ENCODE data around the gene UBXN10. TPM values are rescaled to one million over a fixed set of nuclear protein-coding genes. Genes with fewer than 3 reads are reported as not detected.

The UBXN10 gene
- total RNA-seq, 4 donors from 2014 or later, result 12.2 to 27.9 (median 14.4) TPM

- Histone ChIP-seq H3K36me3 (no peaks in the 10 kb centered on the region), H3K4me3 (no peak overlapping the region), H3K4me1 (peaks cover 7 to 25% (median 22%) of the 10 kb centered on the region in 4 donors), H3K27ac (replicated peaks in 1 of 4) (no peak overlapping the region), H3K9me3 (no peaks in the 10 kb centered on the region), H3K27me3 (no peaks in the 10 kb centered on the region)
- TF ChIP-seq EP300 (IDR thresholded peaks at IDR 0.05) (no peak), POLR2A (IDR thresholded peaks at IDR 0.05; ENCODE audit: low read depth) (no peak), CTCF (IDR thresholded peaks at IDR 0.05) (no peak), POLR2AphosphoS5 (IDR thresholded peaks at IDR 0.05) (no peak)
- no peak for DNase-seq (ENCODE audit: extremely low spot score)
- intact Hi-C loops (cut with DNase I), result loop anchor here (5.0 kb wide), 1 partner anchor 281 kb away; no protein-coding TSS in a partner anchor
- WGBS, result 88% methylated on average over 1 of the region's 1 CpG
These were observed 12.4 kb downstream of the UBXN10 start for GRCh38 chr1:20198296-20198695.

- Histone ChIP-seq H3K9me3 (no peaks in the 10 kb centered on the region), H3K4me1 (peaks cover 7 to 19% (median 16%) of the 10 kb centered on the region in 4 donors), H3K27ac (replicated peaks in 1 of 4) (no peak overlapping the region), H3K36me3 (no peaks in the 10 kb centered on the region), H3K4me3 (no peak overlapping the region), H3K27me3 (no peaks in the 10 kb centered on the region)
- intact Hi-C loops (cut with DNase I), result loop anchor here (5.0 kb wide), 1 partner anchor 282 kb away; no protein-coding TSS in a partner anchor
- WGBS, result 81% methylated on average over 7 of the region's 7 CpGs
- TF ChIP-seq POLR2AphosphoS5 (IDR thresholded peaks at IDR 0.05) (no peak), CTCF (IDR thresholded peaks at IDR 0.05) (no peak), POLR2A (IDR thresholded peaks at IDR 0.05; ENCODE audit: low read depth) (no peak), EP300 (IDR thresholded peaks at IDR 0.05) (no peak)
- DNase-seq (ENCODE audit: extremely low spot score), result no peak
These were observed 13.0 kb downstream of the UBXN10 start for GRCh38 chr1:20198918-20199317.

GRCh38 chr1:20199403-20199802, 13.5 kb downstream of the UBXN10 start:
- Histone ChIP-seq H3K27ac (replicated peaks in 1 of 4) (no peak overlapping the region), H3K27me3 (no peaks in the 10 kb centered on the region), H3K9me3 (no peaks in the 10 kb centered on the region), H3K4me3 (no peak overlapping the region), H3K36me3 (no peaks in the 10 kb centered on the region), H3K4me1 (peaks cover 4 to 14% (median 12%) of the 10 kb centered on the region in 4 donors)
- TF ChIP-seq POLR2AphosphoS5 (IDR thresholded peaks at IDR 0.05) (no peak), CTCF (IDR thresholded peaks at IDR 0.05) (no peak), POLR2A (IDR thresholded peaks at IDR 0.05; ENCODE audit: low read depth) (no peak), EP300 (IDR thresholded peaks at IDR 0.05) (no peak)
- no peak for DNase-seq (ENCODE audit: extremely low spot score)
- intact Hi-C loops (cut with DNase I), result loop anchor here (5.0 kb wide), 1 partner anchor 282 kb away; no protein-coding TSS in a partner anchor
- WGBS, result 73% methylated on average over 3 of the region's 3 CpGs

- intact Hi-C loops (cut with DNase I), result loop anchor here (5.0 kb wide), 1 partner anchor 283 kb away; no protein-coding TSS in a partner anchor
- DNase-seq (ENCODE audit: extremely low spot score), result no peak
These were observed 13.9 kb downstream of the UBXN10 start for GRCh38 chr1:20199840-20200239.

More at GRCh38 chr1:20199840-20200239, 13.9 kb downstream of the UBXN10 start:
- H3K4me1 ChIP-seq, result peaks cover 2 to 9% (median 8%) of the 10 kb centered on the region in 4 donors
- no peak overlapping the region for H3K27ac ChIP-seq (replicated peaks in 1 of 4)
- no peaks in the 10 kb centered on the region for H3K36me3 ChIP-seq
- no peaks in the 10 kb centered on the region for H3K27me3 ChIP-seq
- WGBS, result 67% methylated on average over 2 of the region's 2 CpGs
- no peaks in the 10 kb centered on the region for H3K9me3 ChIP-seq
- TF ChIP-seq CTCF (IDR thresholded peaks at IDR 0.05) (no peak), EP300 (IDR thresholded peaks at IDR 0.05) (no peak), POLR2AphosphoS5 (IDR thresholded peaks at IDR 0.05) (no peak), POLR2A (IDR thresholded peaks at IDR 0.05; ENCODE audit: low read depth) (no peak)
- no peak overlapping the region for H3K4me3 ChIP-seq

Measured in esophagus muscularis mucosa (tissue), 4 donors.